Stimulated activated CD4-positive, alpha-beta T cell treated with anti-CD3 and anti-CD28 coated beads, Interleukin-2, amount 100 ng/mL, for 4 hours (primary cell): ENCODE data around the gene DMBT1.

Source experiments
- DNase-seq: peaks from one replicate; pipeline ENCODE4 v3.0.0-alpha.2; 2020; ENCODE audit warnings: low read depth

Gene DMBT1

GRCh38 chr10:122646511-122647382 lies 86.2 kb downstream of the DMBT1 start:
- no peak for DNase-seq

- DNase-seq: no peak
These were observed 86.9 kb downstream of the DMBT1 start for GRCh38 chr10:122647383-122647968.

GRCh38 chr10:122648599-122649428 lies 88.3 kb downstream of the DMBT1 start:
- DNase-seq: no peak

GRCh38 chr10:122649903-122650302 lies 89.3 kb downstream of the DMBT1 start:
- no peak for DNase-seq

- no peak for DNase-seq
These were observed 89.8 kb downstream of the DMBT1 start for GRCh38 chr10:122650331-122650730.

GRCh38 chr10:122655524-122656307 lies 95.2 kb downstream of the DMBT1 start:
- no peak for DNase-seq

- DNase-seq: no peak
These were observed 95.8 kb downstream of the DMBT1 start for GRCh38 chr10:122656308-122656705.

- DNase-seq: no peak
These were observed 96.2 kb downstream of the DMBT1 start for GRCh38 chr10:122656741-122657140.

- no peak for DNase-seq
These were observed 96.7 kb downstream of the DMBT1 start for GRCh38 chr10:122657255-122657654.

- no peak for DNase-seq
These were observed 97.2 kb downstream of the DMBT1 start for GRCh38 chr10:122657729-122658128.

- no peak for DNase-seq
These were observed 97.9 kb downstream of the DMBT1 start for GRCh38 chr10:122658356-122659049.

- DNase-seq: no peak
These were observed 98.6 kb downstream of the DMBT1 start for GRCh38 chr10:122659126-122659525.

GRCh38 chr10:122659651-122660050 lies 99.1 kb downstream of the DMBT1 start:
- DNase-seq: no peak

GRCh38 chr10:122660696-122661095 lies 100.1 kb downstream of the DMBT1 start:
- DNase-seq: no peak

- no peak for DNase-seq
These were observed 101.7 kb downstream of the DMBT1 start for GRCh38 chr10:122662231-122662630.

GRCh38 chr10:122663516-122664130 lies 103.1 kb downstream of the DMBT1 start:
- no peak for DNase-seq

- DNase-seq: no peak
These were observed 103.9 kb downstream of the DMBT1 start for GRCh38 chr10:122664501-122664900.

- DNase-seq: no peak
These were observed 104.8 kb downstream of the DMBT1 start for GRCh38 chr10:122665329-122665860.

- DNase-seq: no peak
These were observed 105.4 kb downstream of the DMBT1 start for GRCh38 chr10:122665946-122666345.

- DNase-seq: no peak
These were observed 108.5 kb downstream of the DMBT1 start for GRCh38 chr10:122669045-122669444.

- no peak for DNase-seq
These were observed 109.3 kb downstream of the DMBT1 start for GRCh38 chr10:122669842-122670241.
